Fibroblast of lung (primary cell): Measurements from ENCODE around the gene TRAF7. TPM values are rescaled to one million over a fixed set of nuclear protein-coding genes. Genes with fewer than 3 reads are reported as not detected.
"Not testable (repeated sequence)": the region's sequence is repeated elsewhere in the genome, so short reads cannot be mapped to it uniquely, and the experiment has no call there.

Experiments used
- DNase-seq, 2 donors: peaks; one replicate each; pipeline versions ENCODE4 v3.0.0 to v3.0.0-alpha.2; 2010; ENCODE audit warnings: low read depth in 2 of 2
- H2AFZ ChIP-seq: 2 replicates; pipeline ENCODE4 v1.5.1; 2012; ENCODE audit warnings: low read length, control low read depth, inconsistent platforms
- H3K27ac ChIP-seq: 2 replicates; pipeline ENCODE4 v1.5.1; 2011; ENCODE audit warnings: low read length, control low read depth; ENCODE audit not compliant: insufficient read depth
- H3K27me3 ChIP-seq: 2 replicates; pipeline ENCODE4 v1.5.1; 2011; ENCODE audit warnings: mild to moderate bottlenecking, low read length; ENCODE audit not compliant: control insufficient read depth, insufficient read depth
- H3K36me3 ChIP-seq: 2 replicates; pipeline ENCODE4 v1.5.1; 2011; ENCODE audit warnings: low read length; ENCODE audit not compliant: control insufficient read depth, insufficient read depth
- H3K4me1 ChIP-seq: 2 replicates; pipeline ENCODE4 v1.5.1; 2011; ENCODE audit warnings: low read length; ENCODE audit not compliant: control insufficient read depth, insufficient read depth; ENCODE audit errors: extremely low read depth
- H3K4me2 ChIP-seq: 2 replicates; pipeline ENCODE4 v1.5.1; 2011; ENCODE audit warnings: low read length, control low read depth; ENCODE audit not compliant: insufficient read depth; ENCODE audit errors: extremely low read depth
- H3K4me3 ChIP-seq, 4 experiments: fragments of 200-600 bp in 1 of 4; sonication (generic) in 1 of 4; replicated peaks in 1 of 4; 2 replicates each; pipeline ENCODE4 v1.5.1; 2011 to 2016; ENCODE audit warnings: low read length in 4 of 4, low read depth in 3 of 4, mild to moderate bottlenecking in 3 of 4, control low read depth in 2 of 4, inconsistent platforms in 1 of 4, mixed read lengths in 1 of 4; ENCODE audit not compliant: insufficient read depth in 1 of 4; ENCODE audit errors: control extremely low read depth in 1 of 4
- H3K79me2 ChIP-seq: 2 replicates; pipeline ENCODE4 v1.5.1; 2012; ENCODE audit warnings: mild to moderate bottlenecking, low read length, inconsistent platforms; ENCODE audit not compliant: control insufficient read depth, insufficient read depth
- H3K9ac ChIP-seq: 2 replicates; pipeline ENCODE4 v1.5.1; 2011; ENCODE audit warnings: mild to moderate bottlenecking, low read length, control low read depth; ENCODE audit not compliant: insufficient read depth
- H3K9me3 ChIP-seq: 2 replicates; pipeline ENCODE4 v1.5.1; 2012; ENCODE audit warnings: low read depth, low read length; ENCODE audit not compliant: control insufficient read depth, insufficient read depth
- H4K20me1 ChIP-seq: 2 replicates; pipeline ENCODE4 v1.5.1; 2011; ENCODE audit warnings: low read length; ENCODE audit not compliant: control insufficient read depth, insufficient read depth; ENCODE audit errors: extremely low read depth
- EZH2 ChIP-seq: IDR thresholded peaks from 2 replicates; pipeline ENCODE4 v1.5.1; 2012; ENCODE audit warnings: low read length, control low read depth, mild to moderate bottlenecking; ENCODE audit errors: missing control alignments
- polyA plus RNA-seq, 2 donors: library from polyadenylated mRNA; depleted of rRNA in 1 of 2; stranded (reverse) in 1 of 2; unstranded in 1 of 2; fragments of >200 nt; gene quantifications; 2 replicates each; pipeline ENCODE4 v1.2.1, GENCODE V29; 2011 to 2012; ENCODE audit warnings: missing spikeins in 1 of 2
- total RNA-seq: library from RNA; depleted of rRNA; stranded (reverse); fragments of >200 nt; gene quantifications from 2 replicates; pipeline ENCODE4 v1.2.1, GENCODE V29; 2014
- TF ChIP-seq, protein P1 (sequence below), 2 donors: IDR thresholded peaks in 1 of 2; conservative IDR thresholded peaks in 1 of 2; 1 replicate in 1 of 2; 2 replicates in 1 of 2; pipeline ENCODE4 v1.5.1; 2011 to 2012; ENCODE audit warnings: low read length in 2 of 2, control low read depth in 1 of 2, inconsistent platforms in 1 of 2, low read depth in 1 of 2, mild to moderate bottlenecking in 1 of 2

Gene TRAF7
- total and polyA plus RNA-seq, 2 donors (not counting 1 experiment from before 2014, with no cell fraction given): 38.7 to 60.3 TPM

DNA sequence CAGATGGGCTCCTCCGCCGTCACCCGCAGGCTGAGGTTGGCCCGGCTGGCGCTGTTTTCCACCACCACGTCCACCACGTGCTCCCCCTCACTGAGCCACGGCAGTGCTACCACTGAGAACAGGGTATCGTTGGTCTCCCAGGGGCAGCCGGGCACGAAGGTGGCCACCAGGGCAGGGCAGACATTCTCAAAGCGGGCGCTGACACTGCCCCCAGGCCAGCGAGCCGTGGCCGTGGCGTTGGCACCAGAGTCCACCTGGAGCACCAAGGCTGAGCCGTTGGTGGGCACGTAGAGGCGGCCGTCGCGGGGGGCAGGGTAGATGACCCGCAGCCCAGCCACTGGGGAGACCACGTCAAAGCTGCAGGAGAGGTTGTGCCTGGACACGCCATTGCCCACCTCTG, 41.4 kb upstream of the TRAF7 start:
- not testable (repeated sequence) for H3K4me3 ChIP-seq, H3K27me3 ChIP-seq, H3K4me2 ChIP-seq, H3K9me3 ChIP-seq, H3K27ac ChIP-seq, H3K79me2 ChIP-seq, H3K4me1 ChIP-seq, H4K20me1 ChIP-seq, H2AFZ ChIP-seq, H3K9ac ChIP-seq, DNase-seq
- peaks cover 10% of the 10 kb centered on the region for H3K36me3 ChIP-seq

DNA sequence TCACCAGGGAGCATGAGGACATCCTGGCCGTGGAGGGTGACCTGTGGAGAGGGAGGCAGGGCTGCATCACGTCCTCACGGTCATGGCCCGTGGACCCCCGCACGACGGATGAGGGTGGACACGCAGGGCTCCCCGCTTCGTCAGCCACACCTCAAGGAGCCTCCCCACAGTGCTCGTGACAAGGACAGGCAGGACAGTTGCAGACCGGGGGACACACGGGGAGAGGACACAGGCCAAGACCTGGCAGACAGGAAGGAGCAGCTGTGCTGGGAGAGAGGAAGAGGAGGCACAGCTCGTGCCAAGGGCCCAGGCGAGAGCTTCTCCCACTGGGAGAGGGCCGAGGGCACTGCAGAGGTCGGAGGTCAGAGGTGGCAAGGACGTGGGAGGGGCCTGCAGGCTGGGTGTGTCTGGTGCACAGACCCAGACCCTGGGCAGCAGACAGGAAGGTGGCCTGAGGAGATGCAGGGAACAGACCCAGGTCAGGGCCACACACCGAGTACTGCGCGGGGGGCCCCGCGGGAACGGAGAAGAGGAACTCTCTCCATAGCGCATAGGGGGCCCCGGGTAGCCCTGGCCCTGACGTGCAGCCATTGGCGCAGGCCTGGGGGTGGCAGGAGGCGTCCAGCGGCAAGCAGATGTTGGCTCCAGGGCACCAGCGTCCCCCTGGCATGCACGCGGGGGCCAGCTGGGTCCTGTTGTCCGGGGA, 40.5 kb upstream of the TRAF7 start:
- not testable (repeated sequence) for H3K79me2 ChIP-seq, H2AFZ ChIP-seq, DNase-seq, H3K9me3 ChIP-seq, H3K36me3 ChIP-seq, H3K4me3 ChIP-seq, H3K27ac ChIP-seq, H3K4me1 ChIP-seq, H4K20me1 ChIP-seq, H3K27me3 ChIP-seq, H3K4me2 ChIP-seq, H3K9ac ChIP-seq

DNA sequence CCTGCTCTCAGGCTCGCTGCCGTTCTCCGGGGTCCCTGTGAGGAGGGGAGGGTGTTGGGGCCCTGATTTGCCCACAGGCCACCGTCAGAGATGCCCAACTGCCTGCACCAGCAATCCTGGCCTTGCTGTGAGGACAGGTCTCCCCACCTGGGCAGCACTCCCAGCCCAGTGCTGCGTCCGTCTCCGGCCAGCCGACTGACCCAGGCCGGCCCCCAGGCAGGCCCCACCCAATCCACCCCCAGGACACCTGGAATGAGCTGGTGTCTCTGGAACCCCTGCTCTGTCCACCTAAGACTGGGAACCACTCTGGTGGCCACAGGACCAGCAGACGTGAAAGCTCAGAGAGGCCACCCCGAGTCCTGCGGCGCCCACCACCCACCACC, 40.0 kb upstream of the TRAF7 start:
- TF ChIP-seq EZH2: no peak
- TF ChIP-seq, protein P1, sequence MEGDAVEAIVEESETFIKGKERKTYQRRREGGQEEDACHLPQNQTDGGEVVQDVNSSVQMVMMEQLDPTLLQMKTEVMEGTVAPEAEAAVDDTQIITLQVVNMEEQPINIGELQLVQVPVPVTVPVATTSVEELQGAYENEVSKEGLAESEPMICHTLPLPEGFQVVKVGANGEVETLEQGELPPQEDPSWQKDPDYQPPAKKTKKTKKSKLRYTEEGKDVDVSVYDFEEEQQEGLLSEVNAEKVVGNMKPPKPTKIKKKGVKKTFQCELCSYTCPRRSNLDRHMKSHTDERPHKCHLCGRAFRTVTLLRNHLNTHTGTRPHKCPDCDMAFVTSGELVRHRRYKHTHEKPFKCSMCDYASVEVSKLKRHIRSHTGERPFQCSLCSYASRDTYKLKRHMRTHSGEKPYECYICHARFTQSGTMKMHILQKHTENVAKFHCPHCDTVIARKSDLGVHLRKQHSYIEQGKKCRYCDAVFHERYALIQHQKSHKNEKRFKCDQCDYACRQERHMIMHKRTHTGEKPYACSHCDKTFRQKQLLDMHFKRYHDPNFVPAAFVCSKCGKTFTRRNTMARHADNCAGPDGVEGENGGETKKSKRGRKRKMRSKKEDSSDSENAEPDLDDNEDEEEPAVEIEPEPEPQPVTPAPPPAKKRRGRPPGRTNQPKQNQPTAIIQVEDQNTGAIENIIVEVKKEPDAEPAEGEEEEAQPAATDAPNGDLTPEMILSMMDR (conservative IDR thresholded peaks at IDR 0.05 in 1 of 2, IDR thresholded peaks at IDR 0.05 in 1 of 2; ENCODE audit: low read depth in 1 of 2, low read length in 2 of 2): no peak

DNA sequence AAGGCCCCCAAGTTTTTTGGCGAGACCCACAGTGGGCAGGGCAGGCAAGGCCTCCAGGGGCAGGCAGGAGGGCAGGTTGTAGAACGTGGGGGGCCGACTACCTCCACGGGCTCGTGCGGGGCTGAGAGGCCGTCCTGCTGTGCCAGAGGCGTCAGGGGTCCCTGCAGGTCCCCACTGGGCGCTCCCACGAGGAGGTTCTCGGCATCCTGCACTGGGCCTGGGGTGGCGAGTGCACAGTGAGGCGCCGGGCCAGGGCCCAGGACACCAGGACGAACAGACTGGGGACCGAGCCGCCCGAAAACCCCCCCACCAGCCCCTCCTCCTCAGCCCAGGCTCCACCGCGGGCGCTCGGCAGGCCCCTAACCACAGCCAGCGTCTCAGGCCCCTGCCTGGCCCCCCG, 39.2 kb upstream of the TRAF7 start:
- H3K4me2 ChIP-seq, H4K20me1 ChIP-seq, H3K4me3 ChIP-seq, H3K4me1 ChIP-seq, H3K9me3 ChIP-seq, H3K36me3 ChIP-seq, H3K79me2 ChIP-seq, DNase-seq, H3K27ac ChIP-seq, H3K27me3 ChIP-seq, H2AFZ ChIP-seq, H3K9ac ChIP-seq: not testable (repeated sequence)

More for the DNA sequence above, 40.0 kb upstream of the TRAF7 start:
- Histone ChIP-seq H3K27me3 (no peaks in the 10 kb centered on the region), H3K4me2 (no peak overlapping the region), H3K27ac (no peak overlapping the region), H3K36me3 (peaks cover 6% of the 10 kb centered on the region), H3K4me1 (no peaks in the 10 kb centered on the region), H2AFZ (no peak overlapping the region), H3K9ac (no peak overlapping the region), H3K9me3 (no peaks in the 10 kb centered on the region), H3K79me2 (peaks cover 7% of the 10 kb centered on the region), H4K20me1 (no peaks in the 10 kb centered on the region), H3K4me3 (no peak overlapping the region)
- DNase-seq: no peak

DNA sequence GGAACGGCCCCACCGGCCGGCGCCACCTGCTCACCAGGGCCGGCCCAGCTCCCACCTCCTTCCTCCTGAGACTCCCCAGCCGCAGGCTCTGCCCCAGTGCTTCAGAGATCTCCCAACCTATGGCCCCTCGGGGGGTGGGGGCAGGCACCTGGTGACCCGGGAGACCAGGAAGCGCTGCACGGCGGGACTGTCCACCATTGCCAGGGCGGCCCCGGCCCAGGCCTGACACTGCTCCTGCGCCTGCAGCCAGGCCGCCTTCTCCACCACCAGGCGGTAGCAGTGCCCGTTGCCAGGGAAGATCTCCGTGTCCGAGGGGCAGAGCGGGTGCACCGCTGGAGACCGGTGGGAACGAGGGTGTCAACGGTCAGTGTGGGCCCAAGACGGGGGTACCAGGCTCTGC, 38.2 kb upstream of the TRAF7 start:
- H3K4me1 ChIP-seq, DNase-seq, H3K9ac ChIP-seq, H3K4me2 ChIP-seq, H3K27ac ChIP-seq, H3K9me3 ChIP-seq, H3K4me3 ChIP-seq, H3K36me3 ChIP-seq, H2AFZ ChIP-seq, H3K27me3 ChIP-seq, H4K20me1 ChIP-seq: not testable (repeated sequence)
- H3K79me2 ChIP-seq: peaks cover 17% of the 10 kb centered on the region

DNA sequence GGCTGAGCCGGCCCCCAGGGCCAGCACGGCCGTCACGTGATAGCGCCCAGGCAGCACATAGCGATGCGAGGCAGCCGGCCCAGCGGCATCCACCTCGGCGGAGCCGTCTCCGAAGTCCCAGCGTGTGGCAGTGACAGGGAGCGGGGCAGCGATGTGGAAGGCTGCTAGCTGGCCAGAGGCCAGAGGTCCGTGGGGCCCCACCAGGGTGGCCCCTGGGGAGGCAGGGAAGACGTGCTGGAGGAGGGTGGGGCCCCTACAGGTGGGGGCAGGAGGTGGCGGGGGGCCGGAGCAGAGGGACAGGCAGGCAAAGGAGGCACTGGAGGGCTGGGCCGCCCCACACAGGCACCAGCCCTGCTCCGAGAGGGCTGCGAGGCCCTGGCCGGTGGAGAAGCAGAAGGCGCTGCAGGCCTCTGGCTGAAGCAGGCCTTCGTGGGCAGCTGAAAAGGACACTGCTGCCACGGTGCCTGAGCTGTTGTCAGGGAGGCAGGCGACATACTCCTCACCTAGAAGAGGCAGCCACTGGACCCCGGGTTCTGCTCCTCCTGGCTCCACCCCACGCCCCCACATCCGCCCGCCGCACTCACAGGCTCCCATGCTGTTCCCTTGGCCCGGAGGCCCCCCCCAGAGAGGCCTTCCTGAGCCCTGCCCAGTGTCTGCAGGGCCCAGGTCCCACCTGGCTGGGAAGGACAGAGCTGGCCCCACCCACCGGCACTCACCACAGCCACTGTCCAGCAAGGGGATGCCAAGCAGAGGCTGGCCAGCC, 37.4 kb upstream of the TRAF7 start:
- not testable (repeated sequence) for DNase-seq, H3K9ac ChIP-seq

More for the DNA sequence above, 37.4 kb upstream of the TRAF7 start:
- not testable (repeated sequence) for H3K4me2 ChIP-seq, H3K27me3 ChIP-seq, H3K36me3 ChIP-seq, H2AFZ ChIP-seq, H3K4me3 ChIP-seq, H3K27ac ChIP-seq, H3K4me1 ChIP-seq, H3K9me3 ChIP-seq, H4K20me1 ChIP-seq
- H3K79me2 ChIP-seq: peaks cover 22% of the 10 kb centered on the region
